ENCODE measurements around the gene CCDC126. TPM values are rescaled to one million over a fixed set of nuclear protein-coding genes. Genes with fewer than 3 reads are reported as not detected.
"Not testable (repeated sequence)": the region's sequence is repeated elsewhere in the genome, so short reads cannot be mapped to it uniquely, and the experiment has no call there.

The CCDC126 gene
- total RNA-seq, 2 donors from 2014 or later, result 11.3 to 15.5 TPM

DNA sequence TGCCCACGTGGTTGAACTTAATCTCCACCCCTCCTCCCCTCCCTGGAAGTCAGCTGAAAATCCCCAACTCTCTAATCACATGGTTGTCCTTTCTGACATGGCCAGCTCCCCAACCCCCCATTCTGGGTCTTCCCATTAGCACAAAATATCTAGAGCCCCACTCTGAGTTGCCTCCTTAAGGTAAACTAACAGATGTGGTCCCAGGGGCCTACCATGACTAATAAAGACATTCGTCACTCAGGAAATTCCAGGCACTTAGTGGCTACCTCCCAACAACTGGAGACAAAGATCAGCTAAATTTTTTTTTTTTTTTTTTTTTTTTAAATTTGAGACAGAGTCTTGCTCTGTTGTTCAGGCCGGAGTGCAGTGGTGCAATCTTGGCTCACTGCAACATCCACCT lies 21.1 kb downstream of the CCDC126 start:
- intact Hi-C loops (cut with DNase I), result no loop called here
- no peak for DNase-seq (ENCODE audit: low spot score)

DNA sequence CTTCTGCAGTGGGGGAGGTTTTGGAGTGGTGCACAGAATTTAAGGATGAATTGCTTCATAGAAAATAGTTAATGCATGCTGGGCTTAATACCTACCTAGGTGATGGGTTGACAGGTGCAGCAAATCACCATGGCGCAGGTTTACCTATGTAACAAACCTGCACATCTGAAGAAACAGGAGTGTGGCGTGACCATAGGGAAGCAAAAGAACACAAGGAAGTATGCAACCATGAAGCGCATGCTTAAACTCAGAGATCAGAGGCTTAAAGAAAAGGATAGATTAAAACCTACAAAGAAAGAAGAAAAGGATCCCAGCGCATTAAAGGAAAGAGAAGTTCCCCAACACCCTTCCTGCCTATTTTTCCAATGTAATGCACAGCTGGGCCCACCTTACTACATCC lies 22.0 kb downstream of the CCDC126 start:
- DNase-seq (ENCODE audit: low spot score), result no peak
- intact Hi-C loops (cut with DNase I), result no loop called here

DNA sequence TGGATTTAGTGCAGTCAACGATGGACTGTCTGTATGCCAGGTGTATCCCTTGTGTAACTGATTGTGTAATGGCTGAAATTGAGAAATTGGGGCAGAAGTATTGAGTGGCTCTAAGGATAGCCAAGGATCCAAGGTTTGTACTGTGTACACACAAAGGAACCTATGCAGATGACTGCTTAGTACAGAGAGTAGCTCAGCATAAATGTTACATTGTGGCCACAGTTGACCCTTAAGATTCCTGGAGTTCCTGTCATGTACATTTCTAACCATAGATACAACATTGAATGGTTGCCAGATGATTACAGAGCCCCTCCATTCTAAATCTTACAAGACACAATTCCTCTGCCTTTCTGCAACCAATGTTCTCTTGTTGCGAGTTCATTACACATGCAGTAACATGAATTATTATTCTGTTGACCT lies 25.3 kb downstream of the CCDC126 start:
- intact Hi-C loops (cut with DNase I), result no loop called here
- DNase-seq (ENCODE audit: low spot score), result no peak

DNA sequence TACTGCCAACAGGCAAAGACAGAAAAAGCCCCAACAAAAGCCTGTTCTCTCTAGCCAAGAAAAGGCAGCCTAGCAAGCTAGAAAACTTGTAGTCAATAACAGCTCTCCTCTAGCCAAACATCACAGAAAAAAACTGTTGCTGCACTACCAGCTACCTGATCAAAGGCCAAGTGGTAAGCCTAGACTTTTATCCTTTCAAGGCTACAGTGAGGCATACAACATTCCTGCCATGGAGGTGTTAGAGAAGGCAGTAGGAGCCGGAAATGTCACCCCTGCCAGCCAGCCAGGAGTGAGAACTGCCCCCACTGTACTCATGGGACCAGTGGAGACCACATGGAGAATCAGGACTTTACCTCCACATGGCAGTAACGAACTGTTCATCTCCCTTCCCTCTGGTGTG lies 31.2 kb downstream of the CCDC126 start:
- intact Hi-C loops (cut with DNase I), result no loop called here
- DNase-seq (ENCODE audit: low spot score), result no peak

DNA sequence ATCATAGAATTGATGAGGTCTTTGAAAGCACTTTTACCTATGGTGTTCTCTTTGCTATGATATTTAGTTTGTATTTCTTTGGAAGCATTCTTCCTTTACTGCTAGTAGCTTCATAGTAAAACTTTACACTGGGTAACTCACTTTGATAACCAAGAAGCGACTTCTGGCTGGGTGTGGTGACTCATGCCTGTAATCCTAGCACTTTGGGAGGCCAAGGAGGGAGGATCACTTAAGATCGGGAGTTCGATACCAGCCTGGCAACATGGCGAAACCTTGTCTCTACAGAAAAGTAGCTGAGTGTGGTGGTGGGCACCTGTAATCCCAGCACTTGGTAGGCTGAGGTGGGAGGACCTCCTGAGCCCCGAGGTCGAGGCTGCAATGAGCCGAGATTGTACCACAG lies 36.2 kb downstream of the CCDC126 start:
- no peak for DNase-seq (ENCODE audit: low spot score)
- intact Hi-C loops (cut with DNase I), result no loop called here

DNA sequence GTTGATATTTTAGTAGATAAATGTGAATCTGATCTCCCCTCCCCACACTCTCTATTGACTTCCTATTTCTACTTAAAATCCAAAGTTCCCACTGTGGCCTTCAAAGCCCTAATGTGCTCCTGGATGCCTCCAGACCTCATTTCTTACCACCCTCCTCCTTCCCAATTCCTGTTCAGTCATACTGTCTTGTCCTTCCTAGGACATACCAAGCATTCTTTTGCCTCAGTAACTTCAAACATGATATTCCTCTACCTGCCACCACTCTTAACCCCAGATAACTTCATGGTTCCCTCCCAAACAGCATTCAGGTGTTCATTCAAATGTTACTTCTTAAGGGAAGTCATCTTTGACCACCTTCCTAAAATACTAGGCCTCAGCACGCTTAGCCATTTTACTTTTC lies 48.6 kb downstream of the CCDC126 start:
- DNase-seq (ENCODE audit: low spot score), result no peak
- intact Hi-C loops (cut with DNase I), result no loop called here

DNA sequence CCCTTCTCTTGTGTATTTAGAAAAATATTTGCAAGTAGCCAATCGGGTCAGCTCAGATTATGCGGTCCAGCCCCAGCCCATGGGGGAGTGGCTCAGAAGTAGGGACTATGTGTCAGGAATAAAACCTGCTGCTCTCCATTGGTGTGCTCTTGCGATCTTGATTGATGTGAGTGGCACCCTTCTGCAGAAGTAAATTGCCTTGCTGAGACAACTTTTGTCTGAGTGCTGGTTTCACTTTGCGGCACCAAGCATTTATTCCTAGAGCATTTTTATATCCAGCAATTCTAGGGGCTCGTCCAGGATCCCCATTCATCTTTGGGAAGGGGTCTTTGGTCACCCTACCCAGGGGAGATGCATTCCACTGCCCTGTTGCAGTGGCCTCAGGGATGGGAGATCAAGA lies 56.8 kb downstream of the CCDC126 start:
- intact Hi-C loops (cut with DNase I), result no loop called here

DNA sequence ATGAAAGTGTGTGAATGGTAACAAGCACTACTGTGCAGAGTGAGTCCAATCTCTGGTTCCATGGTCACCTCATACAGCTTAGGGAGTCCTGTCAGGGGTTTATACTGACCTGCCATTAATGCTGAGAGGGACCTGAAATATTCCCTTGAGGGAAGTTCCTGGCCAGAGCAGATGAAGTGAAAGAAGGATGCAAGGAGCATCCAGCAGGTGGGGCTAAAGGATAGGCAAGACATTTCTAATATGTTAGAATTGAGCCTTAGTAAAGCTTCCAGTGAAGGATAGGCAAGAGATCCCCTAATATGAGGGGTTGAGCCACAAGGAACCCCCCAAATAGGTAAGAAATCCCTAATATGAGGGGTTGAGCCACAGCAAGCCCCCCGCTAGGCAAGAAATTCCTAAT lies 57.3 kb downstream of the CCDC126 start:
- intact Hi-C loops (cut with DNase I), result no loop called here
- no peak for DNase-seq (ENCODE audit: low spot score)

More for the DNA sequence above, 56.8 kb downstream of the CCDC126 start:
- no peak for DNase-seq (ENCODE audit: low spot score)

DNA sequence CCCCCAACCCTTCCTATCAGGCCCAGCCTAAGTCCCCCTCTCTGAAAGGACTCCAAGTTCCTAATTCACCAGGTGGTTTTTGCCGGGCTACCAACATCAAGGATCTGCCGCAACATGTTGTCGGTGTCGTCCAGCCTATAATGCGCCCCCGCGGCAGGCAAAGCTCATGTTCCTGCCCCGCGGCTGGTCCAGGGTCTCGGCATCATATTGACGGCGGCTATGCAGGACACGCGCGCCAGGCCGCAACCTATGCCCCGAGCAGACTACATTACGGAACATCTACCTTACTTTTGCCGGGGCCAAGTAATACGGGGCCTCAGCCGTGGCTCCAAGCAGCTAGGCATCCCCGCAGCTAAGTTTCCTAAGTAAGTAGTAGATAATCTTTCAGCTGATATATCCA lies 58.3 kb downstream of the CCDC126 start:
- DNase-seq (ENCODE audit: low spot score), result no peak
- intact Hi-C loops (cut with DNase I), result no loop called here

DNA sequence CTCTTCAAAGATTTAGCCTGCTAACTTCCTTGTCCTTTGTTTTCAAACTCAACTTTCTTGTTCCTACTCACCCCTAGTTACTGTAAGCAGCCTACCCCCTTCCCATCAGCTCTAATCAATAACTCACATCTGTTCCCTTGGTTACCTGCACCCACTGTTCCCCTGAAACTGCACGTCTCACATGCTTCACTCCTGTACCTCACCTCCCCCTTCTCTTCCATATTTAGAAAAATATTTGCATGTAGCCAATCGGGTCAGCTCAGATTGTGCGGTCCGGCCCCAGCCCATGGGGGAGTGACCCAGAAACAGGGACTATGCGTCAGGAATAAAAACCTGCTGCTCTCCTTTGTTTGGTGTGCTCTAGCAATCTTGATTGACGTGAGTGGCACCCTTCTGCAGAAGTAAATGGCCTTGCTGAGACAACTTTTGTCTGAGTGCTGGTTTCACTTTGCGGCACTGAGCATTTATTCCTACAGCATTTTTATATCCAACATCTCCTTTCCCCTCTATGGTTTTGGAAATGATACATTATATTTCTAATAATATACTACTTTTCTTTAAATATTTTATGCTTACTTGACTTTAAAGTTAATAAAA lies 61.7 kb downstream of the CCDC126 start:
- no peak for DNase-seq (ENCODE audit: low spot score)
- intact Hi-C loops (cut with DNase I), result no loop called here

DNA sequence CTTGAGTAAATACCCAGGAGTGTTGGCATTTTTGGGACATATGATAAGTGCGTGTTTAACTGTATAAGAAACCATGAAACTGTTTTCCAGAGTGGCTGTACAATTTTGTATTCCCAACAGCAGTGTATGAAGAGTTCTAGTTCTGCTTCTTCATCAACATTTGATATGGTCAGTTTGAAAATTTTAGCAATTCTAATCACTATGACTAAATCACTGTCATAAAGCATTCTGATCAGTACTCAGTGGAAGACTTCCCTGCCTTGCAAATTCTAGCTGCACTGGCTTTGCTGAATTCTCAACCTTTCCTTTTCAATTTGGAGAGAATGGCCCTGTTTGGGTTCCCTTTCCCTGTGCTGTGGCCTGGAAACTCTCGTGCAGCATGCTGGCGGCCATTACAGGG lies 64.2 kb downstream of the CCDC126 start:
- no peak for DNase-seq (ENCODE audit: low spot score)
- intact Hi-C loops (cut with DNase I), result no loop called here

DNA sequence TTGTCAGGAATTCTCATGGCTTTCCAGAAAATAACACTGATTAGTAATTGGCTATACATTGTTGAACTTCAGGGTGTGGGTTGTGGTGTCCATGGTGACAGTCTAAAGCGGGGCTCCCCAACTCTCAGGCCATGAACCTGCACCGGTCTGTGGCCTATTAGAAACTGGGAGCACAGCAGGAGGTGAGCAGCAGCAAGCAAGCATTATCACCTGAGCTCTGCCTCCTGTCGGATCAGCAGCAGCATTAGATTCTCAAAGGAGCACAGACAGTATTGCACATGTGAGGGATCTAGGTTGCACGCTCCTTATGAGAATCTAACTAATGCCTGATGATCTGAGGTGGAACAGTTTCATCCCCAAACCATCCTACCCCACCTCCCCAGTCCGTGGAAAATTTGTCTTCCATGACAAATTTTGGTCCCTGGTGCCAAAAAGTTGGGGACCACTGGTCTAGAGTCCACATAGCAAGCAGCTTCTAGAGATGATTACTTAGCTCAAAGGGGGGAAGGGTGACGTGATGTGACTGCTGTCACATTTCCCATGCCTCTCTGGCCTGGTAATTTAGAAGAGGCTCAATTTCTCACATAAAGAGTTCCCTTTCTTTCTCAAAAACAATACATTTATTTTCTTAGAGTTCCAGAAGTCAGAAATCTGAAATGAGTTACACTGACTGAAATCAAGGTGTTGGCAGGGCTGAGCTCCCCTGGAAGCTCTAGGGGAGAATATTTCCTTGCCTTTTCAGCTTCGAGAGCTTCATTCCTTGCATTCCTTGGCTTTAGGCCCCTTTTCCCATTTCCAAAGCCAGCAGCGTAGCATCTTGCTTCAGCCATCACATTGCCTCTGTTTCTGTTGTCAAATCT lies 65.2 kb downstream of the CCDC126 start:
- no peak for DNase-seq (ENCODE audit: low spot score)
- intact Hi-C loops (cut with DNase I), result no loop called here

DNA sequence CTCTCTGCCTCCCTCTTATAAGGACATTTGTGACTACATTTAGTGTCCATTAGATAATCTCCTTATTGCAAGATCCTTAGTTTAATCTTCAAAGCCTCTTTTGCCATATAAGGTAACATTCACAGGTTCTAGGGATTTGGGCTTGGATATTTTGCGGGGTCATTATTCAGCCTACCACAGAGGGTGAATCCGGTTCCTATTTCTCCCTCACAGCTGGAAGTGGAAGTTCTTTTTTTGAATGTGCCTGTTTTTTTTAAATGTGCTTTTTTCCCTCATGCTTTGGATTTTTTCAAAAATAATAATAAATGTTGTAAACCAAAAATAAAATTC lies 65.8 kb downstream of the CCDC126 start:
- intact Hi-C loops (cut with DNase I), result no loop called here

DNA sequence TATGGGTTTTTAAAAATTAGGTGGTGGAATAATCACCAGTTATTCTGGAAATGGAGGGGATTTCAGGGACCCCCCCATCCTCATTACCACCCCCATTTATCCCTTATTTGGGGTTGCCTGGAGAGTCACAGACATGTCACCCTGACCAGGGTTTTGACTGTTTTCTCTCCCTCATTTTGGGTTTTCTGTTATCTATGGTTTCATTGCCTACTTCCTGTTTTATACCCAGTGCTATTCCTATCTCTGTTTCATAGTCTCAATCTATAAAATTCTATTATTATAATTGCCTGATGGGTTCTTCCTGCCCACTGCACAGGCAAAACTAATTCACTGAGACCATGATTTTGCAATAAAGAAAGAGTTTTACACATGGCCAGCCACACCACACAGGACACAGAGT lies 66.9 kb downstream of the CCDC126 start:
- intact Hi-C loops (cut with DNase I), result no loop called here
- no peak for DNase-seq (ENCODE audit: low spot score)

More for the DNA sequence above, 65.8 kb downstream of the CCDC126 start:
- no peak for DNase-seq (ENCODE audit: low spot score)

DNA sequence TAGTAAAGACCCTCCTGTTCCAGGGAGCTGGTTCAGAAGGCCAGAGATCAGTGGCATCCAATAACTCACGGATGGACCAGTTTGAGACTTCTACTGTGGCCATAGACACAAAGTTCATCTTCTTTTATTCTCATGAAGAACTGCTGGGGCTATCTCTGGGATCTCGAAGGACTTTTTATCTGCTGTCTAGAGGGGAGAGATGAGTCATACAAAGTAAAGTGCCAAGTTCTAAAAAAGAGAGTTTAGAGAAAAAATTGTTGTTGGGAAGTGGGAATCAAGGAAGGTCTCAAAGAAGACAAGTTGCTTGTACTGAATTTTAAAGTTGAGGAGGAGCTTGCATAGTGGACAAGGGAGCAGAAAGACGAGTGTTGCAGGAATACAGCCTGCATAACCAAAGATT lies 74.9 kb downstream of the CCDC126 start:
- no peak for DNase-seq (ENCODE audit: low spot score)
- intact Hi-C loops (cut with DNase I), result no loop called here

DNA sequence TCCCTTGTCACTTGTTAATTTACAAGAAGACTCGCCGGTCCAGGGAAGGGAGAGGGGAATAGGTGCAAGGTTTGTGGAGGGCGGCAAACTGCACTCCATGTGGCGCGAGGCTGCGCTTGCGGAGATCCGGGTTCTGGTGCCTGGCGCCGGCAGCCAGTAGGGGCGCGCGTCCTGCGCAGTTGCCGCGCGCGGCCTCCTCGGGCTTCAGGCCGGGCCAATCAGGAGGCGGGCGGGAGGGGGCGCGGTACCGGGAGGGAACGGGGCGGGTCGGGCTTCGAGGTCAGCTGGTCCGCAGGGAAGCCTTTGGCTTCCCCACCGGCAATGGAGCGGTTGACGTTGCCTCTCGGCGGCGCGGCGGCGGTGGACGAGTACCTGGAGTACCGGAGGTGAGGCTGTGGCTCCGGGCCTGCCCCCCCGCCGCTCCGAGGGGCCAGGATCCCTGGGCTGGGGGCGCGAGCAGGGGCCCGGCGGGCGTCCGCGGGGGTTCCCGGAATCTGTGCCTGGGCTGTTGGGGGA lies 82.8 kb downstream of the CCDC126 start, which contains the start of gene FAM221A:
Gene FAM221A, plus strand, starts transcription at position 302 of the 516 bp plus-strand sequence. Its CDS starts 20 bp downstream, at position 322.
- intact Hi-C loops (cut with DNase I), result loop anchor here in 1 of 2 donors (5.0 kb wide), 1 partner anchor 203 kb away; no protein-coding TSS in a partner anchor
- DNase-seq (ENCODE audit: low spot score), result peak; percentile 97

DNA sequence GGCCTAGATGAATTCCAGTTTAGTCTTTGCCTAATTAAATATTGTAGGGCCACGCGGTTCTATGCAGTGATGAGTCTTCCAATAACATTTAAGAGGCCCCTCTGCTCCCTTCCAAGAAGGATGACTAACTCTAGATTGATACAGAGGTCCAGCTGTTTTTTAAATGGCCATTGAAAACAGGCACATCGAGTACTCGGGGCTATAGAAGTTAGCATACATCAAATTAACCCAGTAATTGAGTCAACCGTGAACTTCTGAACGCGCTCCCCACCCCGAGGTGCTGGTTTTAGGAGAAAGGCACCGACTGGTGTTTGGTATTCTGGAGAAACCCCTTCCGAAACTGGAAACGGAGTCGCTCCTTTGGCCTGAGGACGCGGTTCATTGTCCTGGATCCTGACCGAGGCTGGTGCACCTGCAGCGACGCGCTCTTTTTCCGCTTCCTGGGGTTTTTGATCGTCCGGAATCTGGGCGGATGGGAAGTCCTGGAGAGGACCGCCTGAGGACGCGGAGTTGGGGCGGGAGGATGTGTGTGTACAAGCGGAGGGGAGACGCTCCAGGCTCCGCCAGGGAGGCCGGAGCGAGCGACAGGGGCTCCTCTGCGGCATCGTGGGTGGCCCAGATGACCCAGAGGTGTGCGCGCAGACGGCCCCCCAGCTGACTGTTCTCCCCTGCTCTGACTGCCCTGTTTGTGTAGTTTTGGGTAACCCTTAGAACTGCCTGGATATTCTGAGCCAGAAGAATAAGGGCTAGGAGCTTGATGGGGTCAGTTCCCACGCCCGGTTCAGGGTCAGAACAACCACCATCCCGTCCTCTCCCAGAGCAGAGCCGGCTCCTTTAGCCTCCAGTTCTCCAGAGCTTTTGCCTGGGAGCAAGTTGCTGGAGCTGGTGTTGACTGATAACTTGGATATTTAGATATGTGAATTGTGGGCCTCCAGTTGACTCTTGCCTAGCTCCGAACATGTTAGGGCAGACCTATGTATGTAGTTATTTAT lies 83.5 kb downstream of the CCDC126 start:
- DNase-seq (ENCODE audit: low spot score), result peak; percentile 83
- intact Hi-C loops (cut with DNase I), result loop anchor here in 1 of 2 donors (5.0 kb wide), 1 partner anchor 203 kb away; no protein-coding TSS in a partner anchor

DNA sequence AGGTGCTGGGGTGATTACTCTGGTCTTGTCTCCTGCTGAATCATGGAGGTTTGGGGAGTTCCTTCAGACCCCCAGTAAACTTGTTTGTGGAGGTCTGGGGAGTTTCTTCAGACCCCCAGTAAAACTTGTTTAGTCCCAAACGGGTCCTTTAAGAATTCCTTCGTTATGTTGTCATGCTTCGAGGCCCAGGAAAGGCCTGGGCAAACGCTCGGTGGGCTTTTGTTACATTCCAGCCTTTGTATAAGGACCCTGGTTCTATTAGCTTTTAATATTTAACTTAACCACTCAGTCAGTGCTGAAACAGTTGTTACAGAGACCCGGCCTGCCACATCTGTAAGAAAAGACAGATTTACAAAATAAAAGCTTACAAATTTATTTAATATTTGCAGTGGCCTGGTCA lies 86.9 kb downstream of the CCDC126 start:
- not testable (repeated sequence) for DNase-seq (ENCODE audit: low spot score)
- intact Hi-C loops (cut with DNase I), result loop anchor here in 1 of 2 donors (5.0 kb wide), 1 partner anchor 207 kb away; no protein-coding TSS in a partner anchor

DNA sequence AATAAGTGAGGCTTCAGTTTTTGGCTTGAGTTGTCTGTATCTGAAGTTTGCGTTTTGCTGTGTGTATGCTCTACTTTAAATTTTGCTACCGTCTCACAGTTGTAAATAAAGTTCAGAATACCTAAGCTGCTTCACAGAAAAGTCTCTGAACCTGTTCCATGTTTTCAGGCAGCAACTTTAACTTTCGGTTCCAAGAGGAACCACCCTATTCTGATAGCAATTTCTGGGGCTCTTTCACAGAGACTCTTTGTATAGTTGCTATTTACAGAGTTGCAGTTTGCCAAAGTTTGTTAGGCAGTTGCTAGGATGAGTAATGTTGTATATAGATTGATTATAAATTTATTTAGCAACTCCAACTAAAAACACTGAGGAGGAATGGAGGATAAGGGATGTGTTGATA lies 88.5 kb downstream of the CCDC126 start:
- no peak for DNase-seq (ENCODE audit: low spot score)
- intact Hi-C loops (cut with DNase I), result no loop called here

Measured in posterior vena cava (tissue), 2 donors.